Activated T-cell treated with anti-CD3 and anti-CD28 coated beads, Interleukin-2, amount 50 U/mL, for 1 hour (primary cell): ENCODE data around the gene KRTAP5-3.
"Not testable (repeated sequence)": the region's sequence is repeated elsewhere in the genome, so short reads cannot be mapped to it uniquely, and the experiment has no call there.

ENCODE experiments used
- DNase-seq: peaks from one replicate; pipeline ENCODE4 v3.0.0-alpha.2; 2020

KRTAP5-3 gene, protein sequence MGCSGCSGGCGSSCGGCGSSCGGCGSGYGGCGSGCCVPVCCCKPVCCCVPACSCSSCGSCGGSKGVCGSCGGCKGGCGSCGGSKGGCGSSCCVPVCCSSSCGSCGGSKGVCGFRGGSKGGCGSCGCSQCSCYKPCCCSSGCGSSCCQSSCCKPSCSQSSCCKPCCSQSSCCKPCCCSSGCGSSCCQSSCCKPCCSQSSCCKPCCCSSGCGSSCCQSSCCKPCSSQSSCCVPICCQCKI

GRCh38 chr11:1608363-1608762 lies at the start of gene KRTAP5-3:
Gene KRTAP5-3 (minus strand): TSS chr11:1608463. CDS start chr11:1608385, 78 bp downstream.
- no peak for DNase-seq

DNA sequence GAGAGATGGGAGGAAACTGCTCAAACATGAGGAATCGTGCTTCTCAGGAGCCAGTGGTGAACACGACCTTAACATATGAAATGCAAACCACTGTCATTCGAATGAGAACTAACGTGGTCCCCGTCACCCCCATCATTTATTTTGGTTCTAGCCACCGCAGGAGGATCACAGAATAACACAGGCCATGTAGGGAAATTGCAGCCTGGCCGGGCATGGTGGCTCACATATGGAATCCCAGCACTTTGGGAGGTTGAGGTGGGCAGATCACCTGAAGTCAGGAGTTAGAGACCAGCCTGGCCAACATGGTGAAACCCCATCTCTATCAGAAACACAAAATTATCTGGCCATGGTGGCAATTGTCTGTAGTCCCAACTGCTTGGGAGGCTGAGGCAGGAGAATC lies 48.4 kb upstream of the KRTAP5-3 start:
- no peak for DNase-seq

GRCh38 chr11:1656061-1656441 lies 47.8 kb upstream of the KRTAP5-3 start:
- no peak for DNase-seq

DNA sequence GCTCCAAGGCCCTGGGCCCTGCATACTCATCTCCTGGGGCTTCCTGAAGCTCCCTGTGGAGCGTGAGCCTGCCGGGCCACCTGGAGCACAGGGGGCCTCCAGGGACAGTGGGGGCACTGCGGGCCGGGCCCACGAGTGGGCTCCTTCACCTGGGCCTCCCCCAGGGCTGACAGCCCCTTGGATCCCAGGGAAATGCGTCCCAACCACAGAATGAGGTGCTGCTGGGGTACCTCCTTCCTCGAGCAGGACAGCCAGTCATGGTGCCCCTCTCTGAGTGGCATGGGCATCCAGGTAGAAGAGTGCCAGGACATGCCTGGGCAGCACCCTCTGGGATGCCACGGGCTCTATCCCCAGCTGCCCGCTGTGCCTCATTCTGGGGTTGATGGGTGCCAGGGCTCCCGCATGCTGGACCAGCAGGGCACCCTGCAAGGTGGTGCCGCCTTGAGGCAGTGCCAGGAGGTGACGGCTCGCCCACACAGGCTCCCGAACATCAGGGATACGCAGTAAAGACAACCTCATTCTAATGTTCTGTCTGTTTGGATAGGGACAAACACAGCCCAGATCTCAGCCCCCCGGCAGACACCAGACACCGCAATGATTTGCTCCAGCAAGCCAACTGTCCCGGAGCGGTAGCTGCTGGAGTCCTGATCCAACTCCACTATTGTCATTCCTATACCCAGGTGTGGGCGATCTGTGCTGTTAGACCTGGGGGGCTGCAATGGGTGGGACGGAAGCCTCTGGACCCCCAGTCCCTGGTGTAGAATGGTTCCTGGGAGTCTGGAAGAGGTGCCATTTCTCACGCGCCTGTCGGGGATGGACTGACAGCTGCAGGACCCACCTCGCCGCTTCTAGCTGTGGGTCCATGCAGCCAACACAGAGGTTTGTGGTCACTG lies 47.2 kb upstream of the KRTAP5-3 start:
- no peak for DNase-seq

- no peak for DNase-seq
Observed at GRCh38 chr11:1654388-1655167, 46.3 kb upstream of the KRTAP5-3 start.

DNA sequence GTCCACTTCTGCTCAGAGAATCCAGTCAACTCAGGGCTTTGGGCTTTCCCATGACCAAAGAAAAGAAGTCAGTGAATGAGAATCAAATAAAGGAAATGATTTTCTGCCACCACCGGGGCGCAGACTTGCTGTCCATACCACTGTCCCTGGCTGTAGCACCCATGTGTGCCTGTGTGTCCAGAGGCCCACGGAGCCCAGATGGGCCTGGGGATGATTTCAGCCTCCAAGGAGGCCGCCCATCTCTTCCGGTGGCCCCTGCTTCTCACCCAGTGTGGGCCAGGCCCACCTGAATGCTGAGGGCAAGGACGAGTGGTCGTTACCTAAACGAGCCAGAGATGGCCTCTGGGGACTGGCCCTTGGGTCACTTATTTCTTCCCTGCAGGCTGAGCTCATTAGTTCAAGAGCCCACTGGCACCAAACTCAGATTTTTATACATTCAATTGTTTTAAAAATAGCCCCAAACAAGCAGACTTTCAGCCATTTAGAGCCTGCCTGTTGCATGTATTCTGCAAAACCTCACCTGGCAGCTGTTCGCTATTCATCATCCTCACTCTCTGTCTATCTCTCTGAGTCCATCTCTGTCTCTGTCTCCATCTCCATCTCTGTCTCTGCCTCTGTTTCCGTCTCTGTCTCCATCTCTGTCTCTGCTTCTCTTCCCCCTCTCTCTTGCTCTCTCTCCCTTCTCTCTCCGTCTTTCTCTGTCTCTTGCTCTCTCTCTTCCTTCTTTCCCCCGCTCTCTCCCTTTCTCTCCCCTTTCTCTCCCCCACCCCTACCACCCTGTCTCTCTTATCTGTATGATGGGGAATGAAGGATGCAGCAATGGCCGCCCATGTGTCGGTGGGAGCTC lies 45.5 kb upstream of the KRTAP5-3 start:
- DNase-seq = no peak

DNA sequence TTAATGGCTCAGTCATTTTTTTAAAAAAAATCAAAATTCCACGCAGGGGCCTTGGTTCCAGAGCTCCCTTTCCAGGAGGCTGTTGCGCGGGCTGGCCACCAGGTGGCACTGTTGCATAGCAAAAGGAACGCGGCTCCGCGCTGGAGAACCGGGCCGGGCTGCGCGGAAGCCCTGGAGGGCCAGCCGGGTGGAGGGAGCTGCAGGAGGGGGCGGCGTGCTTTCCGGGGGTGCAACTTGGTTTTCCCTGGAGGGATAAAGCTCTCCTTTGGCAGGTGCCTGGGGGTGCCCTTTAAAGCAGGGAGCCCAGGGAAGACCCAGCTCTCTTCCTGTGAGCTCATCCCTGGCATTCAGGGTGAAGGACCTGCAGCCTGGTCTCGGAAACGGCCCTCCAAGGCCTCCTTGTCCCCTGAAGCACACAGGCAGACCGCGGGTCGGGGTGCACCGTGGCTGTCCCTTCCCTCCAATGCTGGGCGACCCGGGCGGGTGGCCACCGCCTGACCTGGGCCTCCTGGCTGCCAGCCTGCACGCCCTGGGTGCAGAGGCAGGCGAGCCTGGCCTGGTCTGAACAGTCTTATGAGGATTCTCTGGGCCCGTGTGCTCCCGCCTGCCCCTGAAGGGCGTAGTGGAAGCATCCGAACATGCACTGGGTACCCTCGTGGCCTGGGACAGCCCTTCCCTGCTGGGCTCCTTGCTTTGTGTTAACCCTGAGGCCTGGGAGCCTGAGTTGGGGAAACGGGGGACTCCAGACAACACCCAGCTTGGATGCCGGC lies 44.7 kb upstream of the KRTAP5-3 start:
- peak; percentile 84 for DNase-seq

DNA sequence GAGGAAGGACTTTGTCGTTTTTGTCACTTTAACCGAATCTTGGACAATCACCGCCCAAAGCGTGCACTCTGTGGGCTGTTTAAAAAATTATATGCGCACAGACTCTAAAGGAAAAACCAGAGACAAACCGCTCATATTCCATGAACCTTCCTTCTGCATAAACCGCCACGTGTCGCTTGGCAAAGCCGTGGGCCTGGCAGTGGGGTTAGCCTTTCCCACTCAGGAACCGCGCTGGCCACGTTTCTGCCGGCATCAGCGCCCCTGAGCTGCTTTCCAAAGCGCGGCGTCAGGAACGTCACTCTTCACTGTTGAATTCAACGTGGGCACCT lies 44.1 kb upstream of the KRTAP5-3 start:
- DNase-seq = no peak

GRCh38 chr11:1652026-1652425 lies 43.8 kb upstream of the KRTAP5-3 start:
- no peak for DNase-seq

DNA sequence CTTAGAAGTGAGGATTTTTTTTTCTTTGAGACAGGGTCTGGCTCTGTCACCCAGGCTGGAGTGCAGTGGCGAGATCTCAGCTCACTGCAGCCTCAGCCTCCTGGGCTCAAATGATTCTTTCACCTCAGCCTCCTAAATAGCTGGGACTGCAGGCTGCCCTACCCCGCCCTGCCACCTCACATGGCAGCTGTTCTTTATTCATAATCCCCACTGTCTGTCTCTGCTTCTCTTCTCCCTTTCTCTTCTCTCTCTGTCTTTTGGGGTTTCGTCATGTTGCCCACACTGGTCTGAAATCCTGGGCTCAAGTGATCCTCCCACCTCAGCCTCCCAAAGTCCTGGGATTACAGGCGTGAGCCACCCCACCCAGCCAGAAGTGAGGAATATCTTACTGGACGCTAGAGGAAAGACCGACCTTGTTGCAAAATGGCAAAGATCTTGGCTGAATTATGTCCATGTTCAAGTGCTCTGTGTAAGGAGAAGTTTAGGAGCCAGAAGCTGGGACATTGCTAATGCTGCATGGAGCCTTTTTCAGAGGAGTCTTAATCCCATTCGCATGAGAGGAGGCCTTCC lies 43.2 kb upstream of the KRTAP5-3 start:
- no peak for DNase-seq

DNA sequence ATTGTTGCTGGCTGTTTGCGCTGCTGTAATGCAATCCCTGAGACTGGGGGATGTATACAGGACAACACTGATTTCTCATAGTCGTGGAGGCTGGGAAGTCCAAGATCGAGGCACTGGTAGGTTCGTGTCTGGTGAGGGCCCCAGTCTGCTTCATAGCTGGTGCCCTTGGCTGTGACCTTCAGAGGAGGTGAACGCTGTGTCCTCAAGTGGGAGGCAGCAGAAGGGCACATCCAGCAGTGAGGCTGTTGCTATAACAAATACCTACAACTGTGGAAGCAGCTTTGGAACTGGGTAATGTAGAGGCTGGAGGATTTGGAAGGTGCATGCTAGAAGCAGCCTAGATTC lies 42.6 kb upstream of the KRTAP5-3 start:
- no peak for DNase-seq

DNA sequence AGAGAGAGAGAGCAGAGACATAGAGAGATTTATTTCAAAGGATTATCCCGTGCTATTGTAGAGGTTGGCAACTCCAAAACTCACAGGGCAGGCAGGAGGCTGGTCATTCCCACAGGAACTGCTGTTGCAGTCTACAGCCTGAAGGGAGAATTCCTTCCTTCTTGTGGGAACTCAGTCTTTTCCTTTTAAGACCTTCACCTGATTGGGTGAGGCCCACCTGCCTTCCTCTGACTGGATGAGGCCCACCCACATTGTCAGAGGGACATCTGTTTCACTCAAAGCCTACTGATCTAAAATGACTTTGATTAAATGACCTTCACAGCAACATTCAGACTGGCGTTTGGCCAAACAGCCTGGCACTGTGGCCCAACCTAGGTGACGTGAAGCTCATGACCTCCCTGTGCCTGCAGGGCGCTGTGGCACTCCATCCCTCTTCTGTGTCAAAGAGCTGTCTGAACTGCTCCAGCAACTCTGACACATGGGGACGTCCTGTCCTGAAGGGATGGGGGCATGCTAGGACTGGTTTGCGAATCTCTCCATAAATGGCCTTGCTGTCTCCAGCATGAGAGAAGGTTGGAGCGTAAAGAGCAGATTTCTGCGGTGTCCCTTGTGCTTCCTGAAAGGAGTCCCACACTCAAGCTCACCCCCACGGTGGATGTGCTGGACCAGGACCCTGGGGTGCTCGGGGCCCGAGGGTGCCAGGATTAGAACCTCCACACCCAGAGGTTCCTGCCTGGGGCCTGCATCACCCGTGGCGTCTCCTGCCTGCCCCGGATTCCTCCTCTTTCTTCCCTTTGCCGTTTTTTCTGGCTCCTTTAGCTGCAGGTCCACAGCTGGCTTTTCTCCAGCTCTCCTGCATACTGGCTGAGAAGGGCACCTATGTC lies 42.0 kb upstream of the KRTAP5-3 start:
- DNase-seq = no peak

GRCh38 chr11:1648653-1649420 lies 40.6 kb upstream of the KRTAP5-3 start:
- DNase-seq = no peak

- DNase-seq = no peak
Observed at GRCh38 chr11:1647901-1648652, 39.8 kb upstream of the KRTAP5-3 start.

GRCh38 chr11:1646540-1646939 lies 38.3 kb upstream of the KRTAP5-3 start:
- not testable (repeated sequence) for DNase-seq

DNA sequence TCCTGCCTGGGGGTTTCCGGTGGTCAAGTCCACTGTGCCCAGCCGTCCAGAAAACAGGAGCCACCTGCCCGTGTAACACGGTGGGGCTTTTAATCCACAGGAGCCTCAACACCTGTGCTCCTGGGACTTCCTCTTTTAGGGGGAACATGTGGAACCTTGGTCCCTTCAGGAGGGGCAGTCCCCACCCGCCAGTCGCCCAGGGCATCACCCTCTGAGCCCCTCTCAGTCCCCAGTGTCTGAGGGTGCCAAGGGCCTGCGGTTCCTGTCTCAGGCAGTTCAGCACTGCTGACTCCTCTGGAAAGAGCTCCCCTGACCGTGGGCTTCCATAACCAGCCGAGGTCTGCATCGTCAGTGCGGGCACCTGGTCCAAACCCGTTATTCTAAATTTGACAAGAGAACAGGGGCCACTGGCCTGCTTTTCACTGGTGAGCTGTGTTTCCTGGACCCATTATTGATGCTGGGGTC lies 37.1 kb upstream of the KRTAP5-3 start:
- no peak for DNase-seq

- DNase-seq = no peak
Observed at GRCh38 chr11:1644601-1645356, 36.5 kb upstream of the KRTAP5-3 start.

DNA sequence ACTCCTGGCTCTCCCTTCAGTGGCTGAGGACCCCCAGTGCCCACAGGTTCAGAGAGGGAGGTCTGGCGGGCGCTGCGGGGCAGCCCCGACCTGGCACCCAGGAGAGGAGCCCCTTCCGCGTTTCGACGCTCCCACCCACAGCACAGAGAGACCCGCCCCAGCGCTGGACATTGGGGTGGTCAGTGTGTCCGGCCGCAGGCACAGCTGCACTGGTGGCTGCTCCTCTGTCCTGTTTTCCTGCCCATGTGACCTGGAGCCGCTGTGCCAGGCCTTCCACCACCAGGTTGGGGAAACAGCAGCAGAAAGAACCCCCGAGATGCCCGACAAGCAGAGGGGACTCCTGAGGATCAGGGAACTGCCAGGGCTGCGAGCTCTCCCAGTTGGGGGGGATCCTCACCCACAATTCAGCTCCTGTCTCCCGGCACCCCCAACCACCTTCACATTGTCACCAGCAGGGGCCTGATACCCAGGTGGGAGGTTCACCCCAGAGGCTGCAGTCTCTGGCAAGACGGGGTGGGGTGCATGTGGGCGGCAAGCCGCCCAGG lies 35.0 kb upstream of the KRTAP5-3 start:
- DNase-seq = no peak
